AG09319 (cell line): ENCODE data around the gene RAPGEF1.

Experiments
- DNase-seq: peaks from one replicate; pipeline ENCODE4 v3.0.0-alpha.2; 2010; ENCODE audit warnings: low read depth; ENCODE audit errors: extremely low read depth
- TF ChIP-seq, protein P1 (sequence below): IDR thresholded peaks from 2 replicates; pipeline ENCODE4 v1.5.1; 2011; ENCODE audit warnings: low read depth, mild to moderate bottlenecking, inconsistent platforms, low read length, moderate library complexity

Gene RAPGEF1

DNA sequence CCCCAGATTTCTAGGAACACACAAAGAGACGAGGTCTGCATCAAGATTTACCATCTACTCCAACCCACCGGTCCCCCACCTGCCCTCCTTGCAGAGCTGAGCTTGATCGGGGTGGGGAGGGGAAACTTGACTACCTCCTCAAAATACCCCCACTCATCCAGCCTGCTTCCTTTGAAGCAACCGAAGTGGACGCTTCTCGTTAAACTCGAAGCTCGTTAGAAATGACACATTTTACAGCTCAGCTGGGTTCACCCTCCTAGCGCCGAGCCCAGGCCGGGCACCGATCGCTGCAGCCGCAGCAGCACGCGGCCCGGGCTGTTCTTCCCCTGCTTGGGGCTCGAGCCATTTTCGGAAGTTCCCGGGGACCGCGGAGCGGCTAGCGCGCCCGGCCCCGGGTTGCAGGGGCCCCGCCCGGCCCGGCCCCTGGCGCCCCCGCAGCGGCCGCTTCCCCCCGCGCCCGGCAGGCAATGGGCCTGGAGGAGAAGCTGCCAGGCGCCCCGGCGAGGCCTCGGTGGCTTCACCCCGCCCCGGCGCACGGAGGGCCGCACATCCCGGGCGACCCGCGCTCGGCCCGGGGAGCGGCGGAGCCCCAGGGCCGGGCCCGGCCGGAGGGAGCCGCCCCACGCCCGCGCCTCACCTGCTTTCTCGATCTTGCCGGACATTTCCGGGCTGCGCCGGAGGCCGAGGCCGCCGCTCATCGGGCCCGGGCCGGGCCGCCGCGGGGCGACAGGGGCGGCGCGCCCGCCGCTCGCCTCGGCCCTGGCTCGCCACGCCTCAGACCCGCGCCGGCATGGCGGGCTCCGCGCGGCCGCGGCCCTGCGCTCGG, 530 bp downstream of the RAPGEF1 start:
- DNase-seq: no peak
- TF ChIP-seq, protein P1, sequence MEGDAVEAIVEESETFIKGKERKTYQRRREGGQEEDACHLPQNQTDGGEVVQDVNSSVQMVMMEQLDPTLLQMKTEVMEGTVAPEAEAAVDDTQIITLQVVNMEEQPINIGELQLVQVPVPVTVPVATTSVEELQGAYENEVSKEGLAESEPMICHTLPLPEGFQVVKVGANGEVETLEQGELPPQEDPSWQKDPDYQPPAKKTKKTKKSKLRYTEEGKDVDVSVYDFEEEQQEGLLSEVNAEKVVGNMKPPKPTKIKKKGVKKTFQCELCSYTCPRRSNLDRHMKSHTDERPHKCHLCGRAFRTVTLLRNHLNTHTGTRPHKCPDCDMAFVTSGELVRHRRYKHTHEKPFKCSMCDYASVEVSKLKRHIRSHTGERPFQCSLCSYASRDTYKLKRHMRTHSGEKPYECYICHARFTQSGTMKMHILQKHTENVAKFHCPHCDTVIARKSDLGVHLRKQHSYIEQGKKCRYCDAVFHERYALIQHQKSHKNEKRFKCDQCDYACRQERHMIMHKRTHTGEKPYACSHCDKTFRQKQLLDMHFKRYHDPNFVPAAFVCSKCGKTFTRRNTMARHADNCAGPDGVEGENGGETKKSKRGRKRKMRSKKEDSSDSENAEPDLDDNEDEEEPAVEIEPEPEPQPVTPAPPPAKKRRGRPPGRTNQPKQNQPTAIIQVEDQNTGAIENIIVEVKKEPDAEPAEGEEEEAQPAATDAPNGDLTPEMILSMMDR: no peak

- no peak for DNase-seq
- TF ChIP-seq, protein P1: no peak
Measured at GRCh38 chr9:131738293-131739132, 1.4 kb downstream of the RAPGEF1 start.

- TF ChIP-seq, protein P1: no peak
- DNase-seq: no peak
Measured at GRCh38 chr9:131737426-131737825, 2.5 kb downstream of the RAPGEF1 start.

- DNase-seq: no peak
- TF ChIP-seq, protein P1: no peak
Measured at GRCh38 chr9:131736431-131736830, 3.4 kb downstream of the RAPGEF1 start.

DNA sequence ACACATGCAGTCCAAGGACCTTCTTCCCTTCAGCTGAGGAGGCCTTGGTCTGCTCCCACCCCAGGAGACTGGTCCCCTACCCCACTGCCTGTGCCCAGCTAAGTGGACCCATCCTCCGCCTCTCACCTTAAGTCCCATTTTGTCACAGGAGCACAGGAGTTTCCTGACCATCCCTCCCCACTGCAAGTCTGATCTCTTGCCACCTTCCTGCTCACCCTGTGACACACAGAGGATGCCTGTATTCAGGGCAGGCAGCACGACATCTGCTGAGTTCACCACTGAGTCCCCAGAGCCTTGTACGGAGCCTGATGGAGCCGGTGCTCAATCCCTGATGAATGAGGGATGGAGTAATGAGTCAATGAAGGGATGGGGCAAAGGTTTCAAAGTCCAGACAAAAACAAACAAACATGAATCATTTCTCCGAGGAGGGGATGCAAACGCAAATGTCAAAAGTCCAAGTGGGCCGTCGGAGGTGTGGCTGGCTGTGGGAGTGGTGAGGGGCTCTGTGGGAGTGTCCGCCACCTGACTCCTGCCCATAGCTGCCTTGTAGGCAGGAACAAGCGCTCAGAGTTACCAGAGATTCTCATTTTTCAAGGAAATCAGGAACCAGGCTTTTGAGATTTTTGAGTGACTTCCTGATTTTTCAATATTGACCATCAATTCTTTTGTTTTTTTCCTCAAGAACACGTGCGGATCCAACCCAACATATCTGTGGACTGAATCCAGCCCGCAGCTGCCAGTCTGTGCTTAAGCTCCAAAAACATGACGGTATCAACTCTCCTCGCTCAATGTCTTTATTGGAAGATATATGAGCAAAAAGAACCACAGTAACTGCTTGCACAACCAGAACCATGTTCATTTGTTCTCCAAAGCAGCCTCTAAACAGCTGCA, 4.4 kb downstream of the RAPGEF1 start:
- no peak for DNase-seq
- TF ChIP-seq, protein P1: no peak

- no peak for DNase-seq
- TF ChIP-seq, protein P1: no peak
Measured at GRCh38 chr9:131734781-131735180, 5.1 kb downstream of the RAPGEF1 start.
